DMS 273 (cell line): ENCODE results near the gene TMCO6.

Experiments
- DNase-seq: peaks from one replicate; lab custom pipeline; 2025; ENCODE audit not compliant: unreplicated experiment; lab: John Stamatoyannopoulos, UW

Gene TMCO6

DNA sequence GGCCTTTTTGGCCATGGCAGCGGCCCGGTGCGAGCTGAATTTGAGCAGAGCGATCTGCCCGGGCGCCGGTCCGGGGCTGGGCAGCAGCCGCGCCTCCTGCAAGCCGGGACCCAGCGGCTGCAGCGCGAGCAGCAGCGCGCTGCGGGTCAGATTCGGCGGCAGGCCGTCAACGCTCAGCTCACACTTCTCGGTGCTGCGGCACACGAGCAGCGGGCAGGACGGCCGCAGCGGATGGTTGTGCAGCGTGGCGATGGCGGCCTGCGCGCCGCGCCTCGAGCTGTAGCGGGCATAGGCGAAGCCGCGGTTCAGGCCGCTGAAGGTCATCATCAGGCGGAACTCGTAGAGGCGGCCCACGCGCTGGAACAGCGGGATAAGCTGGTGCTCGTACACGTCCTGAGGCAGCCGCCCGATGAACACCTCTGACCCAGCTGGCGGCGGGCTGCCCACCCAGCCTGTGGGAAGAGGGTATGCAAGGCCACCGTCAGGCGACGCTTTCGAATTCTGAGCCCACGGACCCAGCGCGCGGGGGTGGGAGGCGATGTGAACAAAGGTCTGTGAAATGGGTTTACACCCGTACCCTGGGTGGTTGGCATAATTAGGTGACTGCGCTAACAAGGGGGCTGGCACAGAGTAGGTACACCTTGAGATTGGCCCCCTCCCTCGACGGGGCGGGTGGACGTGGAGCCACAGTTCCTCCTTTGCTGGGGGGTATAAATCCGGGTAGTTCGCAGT lies 33.4 kb downstream of the TMCO6 start:
- peak; percentile 71 for DNase-seq

GRCh38 chr5:140673187-140673976 lies 34.1 kb downstream of the TMCO6 start, which contains the start of gene DND1:
DND1 (minus strand) TSS chr5:140673576; CDS start chr5:140673542, 34 bp downstream.
- DNase-seq = peak; percentile 18

DNA sequence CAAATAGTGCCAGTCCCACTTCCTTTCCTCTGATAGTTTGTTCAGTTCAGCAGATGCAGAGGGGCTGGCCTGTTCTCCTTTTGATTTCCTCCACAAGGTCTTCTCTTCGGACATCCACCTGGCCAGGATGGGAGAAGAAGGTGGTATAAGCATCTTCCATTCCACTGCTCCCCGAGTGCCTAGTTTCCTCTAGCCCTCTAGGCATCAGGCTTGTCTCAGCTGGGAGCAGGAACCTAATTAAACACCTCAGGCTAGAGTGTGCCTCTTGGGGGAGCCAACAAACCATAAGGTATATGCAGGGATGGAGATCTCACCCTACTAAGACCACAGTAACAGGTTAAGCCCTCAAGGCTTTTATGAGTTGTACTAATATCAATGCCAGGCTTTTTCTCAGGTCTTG lies 35.0 kb downstream of the TMCO6 start:
- peak; percentile 23 for DNase-seq

DNA sequence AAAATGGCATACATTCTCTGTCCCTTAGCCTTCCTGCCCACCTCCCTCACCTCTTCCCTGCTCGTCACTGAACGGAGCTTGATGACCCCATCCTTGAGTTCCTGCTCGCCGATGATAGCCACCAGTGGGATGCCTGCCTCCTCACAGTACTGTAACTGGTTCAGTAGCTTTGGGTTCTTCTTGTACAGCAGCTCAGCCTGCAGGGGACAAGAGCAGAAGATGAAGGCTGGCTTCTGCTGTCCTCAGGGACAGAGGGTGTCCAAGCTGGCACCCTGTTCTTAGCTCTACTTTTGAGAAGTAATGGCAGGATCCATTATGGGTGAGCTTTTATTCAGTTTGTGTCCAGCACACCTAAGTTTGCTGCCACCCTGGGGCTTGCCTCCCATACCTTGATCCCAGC lies 35.4 kb downstream of the TMCO6 start:
- no peak for DNase-seq

DNA sequence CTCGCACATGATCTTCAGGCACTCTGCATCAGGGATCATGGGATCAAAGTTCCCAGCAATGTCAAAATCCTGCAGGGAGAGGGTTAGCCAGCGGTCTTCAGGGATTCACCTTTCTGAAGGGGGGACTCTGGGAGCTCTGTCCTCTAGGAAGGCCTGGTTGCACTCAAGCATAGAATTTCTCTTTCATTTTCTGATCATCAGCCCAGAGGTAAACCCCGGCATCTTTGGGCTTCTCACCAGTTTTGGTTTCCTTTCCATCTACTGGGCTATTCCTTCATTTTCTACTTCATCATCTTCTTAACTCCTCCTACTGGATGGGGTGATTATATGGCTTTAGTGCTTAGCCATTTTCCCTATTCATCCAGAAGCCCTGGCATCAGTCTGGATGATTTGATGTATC lies 38.7 kb downstream of the TMCO6 start:
- DNase-seq = no peak

GRCh38 chr5:140678993-140679392 lies 39.7 kb downstream of the TMCO6 start:
- DNase-seq = no peak

GRCh38 chr5:140690376-140690932 lies 51.2 kb downstream of the TMCO6 start:
- no peak for DNase-seq

DNA sequence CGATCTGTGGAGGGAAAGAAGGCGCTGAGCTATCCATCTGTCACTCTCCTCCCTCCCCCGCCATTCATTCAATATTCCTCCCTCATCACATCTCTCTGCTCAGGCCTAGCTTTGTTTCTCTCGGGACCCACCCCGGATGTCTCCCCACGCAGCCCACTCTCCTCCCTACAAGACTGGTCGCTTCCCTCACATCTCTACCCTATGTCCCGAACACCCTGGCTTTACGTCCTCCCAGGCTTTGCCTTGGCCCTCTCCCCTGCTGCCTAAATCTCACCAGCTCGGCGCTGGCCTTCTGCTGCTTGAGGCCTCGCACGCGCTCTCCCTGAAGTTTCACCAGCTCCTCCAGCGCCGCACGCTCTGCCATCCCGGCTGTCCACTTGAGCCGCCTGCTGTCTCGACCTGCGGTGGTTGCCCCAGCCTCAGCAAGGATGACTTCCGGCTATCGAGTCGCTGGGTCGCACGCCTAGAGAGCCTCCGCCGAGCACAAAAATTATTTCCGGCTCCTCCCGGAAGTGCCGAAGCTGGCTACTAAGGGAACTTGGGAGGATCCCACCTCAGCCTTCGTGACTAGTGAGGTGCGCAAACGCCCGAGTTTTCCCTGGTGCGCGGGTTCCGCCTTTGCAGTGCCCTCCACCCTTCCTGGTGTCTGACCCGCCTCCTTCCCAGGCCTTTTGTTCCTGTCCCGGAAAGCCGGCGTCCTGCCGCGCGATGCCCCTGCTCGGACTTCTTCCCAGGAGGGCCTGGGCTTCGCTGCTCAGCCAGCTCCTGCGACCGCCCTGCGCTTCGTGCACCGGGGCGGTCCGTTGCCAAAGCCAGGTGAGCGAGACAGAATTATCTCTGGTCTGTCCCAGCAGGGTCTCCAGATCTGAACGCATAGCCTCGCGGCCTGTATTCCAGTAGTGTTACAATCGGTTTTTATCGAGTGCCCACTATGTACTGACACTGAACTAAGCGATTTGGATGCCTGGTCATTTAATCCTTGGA lies 52.0 kb downstream of the TMCO6 start, which contains the start of the genes HARS1 and HARS2:
Gene HARS1, minus strand, starts transcription at position 430 of the 984 bp plus-strand sequence. Its CDS starts 66 bp downstream, at position 364.
Gene HARS2, plus strand, starts transcription at position 515 of the 984 bp plus-strand sequence. Its CDS starts 194 bp downstream, at position 709.
- DNase-seq = peak; percentile 99

DNA sequence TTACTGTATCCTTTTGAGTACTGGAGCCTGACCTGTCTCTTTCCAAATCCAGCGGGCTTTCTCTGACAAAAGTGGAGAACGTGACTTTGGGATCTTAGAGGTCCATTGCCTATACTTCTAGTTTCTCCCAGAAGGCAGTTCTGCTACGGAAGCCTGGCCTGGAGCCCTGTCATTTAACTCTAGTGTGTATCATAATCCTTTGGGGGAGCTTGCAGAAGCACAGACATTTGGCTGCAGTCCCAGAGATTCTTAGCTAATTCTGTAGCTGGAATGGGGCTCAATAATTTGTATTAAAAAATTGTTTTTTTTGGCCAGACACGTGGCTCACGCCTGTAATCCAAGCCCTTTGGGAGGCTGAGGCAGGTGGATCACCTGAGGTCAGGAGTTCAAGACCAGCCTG lies 55.0 kb downstream of the TMCO6 start:
- DNase-seq = no peak
